AG04450 (cell line): ENCODE data around the gene CD83. TPM values are rescaled to one million over a fixed set of nuclear protein-coding genes. Genes with fewer than 3 reads are reported as not detected.

Source experiments
- CTCF ChIA-PET: fragments of 300-600, 350-600 bp; formaldehyde crosslinking; extraction: SDS; loops from one replicate; lab custom pipeline; 2022; ENCODE audit warnings: antibody characterized with exemption, inconsistent platforms; lab: Charles Lee
- POLR2A ChIA-PET: fragments of 350-600 bp; formaldehyde crosslinking; extraction: SDS; loops from one replicate; lab custom pipeline; 2021; ENCODE audit warnings: antibody characterized with exemption, inconsistent platforms; lab: Yijun Ruan, JAX
- DNase-seq: peaks from one replicate; pipeline ENCODE4 v3.0.0-alpha.2; 2011; ENCODE audit warnings: low read depth, low spot score
- H3K27ac ChIP-seq: one replicate; pipeline ENCODE4 v1.5.1; 2012; ENCODE audit warnings: low read depth, low read length, control low read depth
- H3K27me3 ChIP-seq: one replicate; pipeline ENCODE4 v1.6.0; 2012; ENCODE audit warnings: low read length; ENCODE audit not compliant: control insufficient read depth, insufficient read depth
- H3K4me3 ChIP-seq: 2 replicates; pipeline ENCODE4 v1.5.1; 2011; ENCODE audit warnings: mild to moderate bottlenecking, low read depth, low read length, control low read depth
- H3K9me3 ChIP-seq: 2 replicates; pipeline ENCODE4 v1.5.1; 2012; ENCODE audit warnings: low read length; ENCODE audit not compliant: control insufficient read depth, insufficient read depth
- CTCF ChIP-seq: IDR thresholded peaks from 2 replicates; pipeline ENCODE4 v1.5.1; 2011; ENCODE audit warnings: low read depth, low read length, control low read depth, inconsistent platforms
- polyA plus RNA-seq: library from polyadenylated mRNA; depleted of rRNA; stranded (reverse); fragments of >200 nt; gene quantifications from 2 replicates; pipeline ENCODE4 v1.2.3, GENCODE V29; 2011

The CD83 gene
- polyA plus RNA-seq, 1 experiment = 3.5 TPM

DNA sequence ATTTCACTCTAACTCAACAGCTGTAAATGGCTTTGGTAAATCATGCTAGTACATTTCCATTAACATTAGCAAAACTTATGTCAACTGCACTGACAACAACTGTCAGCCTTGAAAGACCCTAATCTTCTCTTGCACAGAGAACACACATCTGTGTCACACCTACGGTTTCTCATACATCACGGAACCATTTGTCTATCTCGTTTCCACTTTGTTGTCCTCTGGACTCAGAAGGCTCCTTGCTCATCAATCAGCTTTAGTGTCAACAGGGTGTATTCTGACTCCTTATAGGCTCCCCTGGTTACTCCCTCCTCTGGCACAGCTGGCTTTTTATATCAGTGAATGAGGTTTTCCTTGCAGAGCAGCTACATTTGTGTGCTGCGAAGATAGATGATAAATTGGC is 49.3 kb downstream of the CD83 start:
- no peak for TF ChIP-seq CTCF
- Histone ChIP-seq H3K27ac (no peak overlapping the region), H3K27me3 (peaks cover 1% of the 10 kb centered on the region), H3K9me3 (peaks cover 2% of the 10 kb centered on the region; the same call in 1 of the 2 replicates), H3K4me3 (no peak overlapping the region)
- DNase-seq = no peak
- ChIA-PET POLR2A (no interaction called here), CTCF (no interaction called here)

- Histone ChIP-seq H3K27me3 (no peaks in the 10 kb centered on the region), H3K27ac (no peak overlapping the region), H3K4me3 (no peak overlapping the region), H3K9me3 (peaks cover 2% of the 10 kb centered on the region; the same call in 1 of the 2 replicates)
- TF ChIP-seq CTCF = no peak
- DNase-seq = no peak
- CTCF ChIA-PET = no interaction called here
- POLR2A ChIA-PET = no interaction called here
These were observed 52.6 kb downstream of the CD83 start for GRCh38 chr6:14170128-14170527.

GRCh38 chr6:14172562-14172961 is 55.0 kb downstream of the CD83 start:
- POLR2A ChIA-PET = no interaction called here
- Histone ChIP-seq H3K27me3 (peaks cover 4% of the 10 kb centered on the region), H3K4me3 (no peak overlapping the region), H3K27ac (no peak overlapping the region), H3K9me3 (peaks cover 2% of the 10 kb centered on the region; the same call in 1 of the 2 replicates)
- DNase-seq = no peak
- CTCF ChIA-PET = no interaction called here
- TF ChIP-seq CTCF = no peak

GRCh38 chr6:14174226-14174625 is 56.7 kb downstream of the CD83 start:
- no peak for DNase-seq
- CTCF ChIA-PET = interaction anchor here (0.7 to 1.0 kb wide), 2 partner anchors 30 to 394 kb away, joined by 3 to 7 read pairs; no protein-coding TSS in a partner anchor
- Histone ChIP-seq H3K27me3 (peaks cover 4% of the 10 kb centered on the region), H3K4me3 (no peak overlapping the region), H3K27ac (no peak overlapping the region), H3K9me3 (peaks cover 1% of the 10 kb centered on the region; the same call in 1 of the 2 replicates)
- POLR2A ChIA-PET = no interaction called here
- no peak for TF ChIP-seq CTCF

DNA sequence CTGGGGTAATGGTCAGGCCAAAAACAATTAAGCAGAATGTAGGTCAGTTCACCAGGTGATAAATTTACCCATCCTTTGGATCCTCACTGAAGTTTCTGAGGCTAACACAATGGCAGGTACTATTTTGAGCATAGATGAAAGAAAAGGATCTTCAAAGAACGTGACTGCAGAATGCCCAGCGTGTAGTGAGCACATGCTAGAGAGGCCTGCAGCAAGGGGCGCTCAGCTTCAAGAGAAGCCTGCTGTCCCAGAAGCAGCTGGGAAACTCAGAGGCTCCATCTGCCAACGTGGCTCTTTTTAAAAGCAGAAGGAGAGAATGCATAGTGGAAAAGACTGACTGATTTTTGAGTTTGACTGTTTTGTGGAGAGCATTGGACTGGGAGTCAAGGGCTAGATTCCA is 57.4 kb downstream of the CD83 start:
- POLR2A ChIA-PET = no interaction called here
- Histone ChIP-seq H3K9me3 (no peaks in the 10 kb centered on the region), H3K27me3 (peaks cover 4% of the 10 kb centered on the region), H3K27ac (no peak overlapping the region), H3K4me3 (no peak overlapping the region)
- DNase-seq = no peak
- CTCF ChIA-PET = no interaction called here
- TF ChIP-seq CTCF = no peak
